Astrocyte (in vitro differentiated cells and primary cell): ENCODE measurements around the gene RTEL1. TPM values are rescaled to one million over a fixed set of nuclear protein-coding genes. Genes with fewer than 3 reads are reported as not detected.
A peak's percentile ranks its signal among the peaks of the same experiment; 100 is the strongest.

Source experiments
- DNase-seq: peaks from one replicate; pipeline ENCODE4 v3.0.0-alpha.2; 2010; ENCODE audit warnings: low read depth
- FAIRE-seq: peaks from 2 replicates; lab custom pipeline; 2011; peaks lifted over from hg19 to GRCh38; lab: Jason Lieb, UNC
- H2AFZ ChIP-seq: 2 replicates; pipeline ENCODE4 v1.6.0; 2012; ENCODE audit warnings: low read depth, low read length, inconsistent platforms
- H3K27ac ChIP-seq: 2 replicates; pipeline ENCODE4 v1.5.1; 2011; ENCODE audit warnings: low read depth, low read length, inconsistent platforms
- H3K27me3 ChIP-seq: 2 replicates; pipeline ENCODE4 v1.6.0; 2011; ENCODE audit warnings: low read length, inconsistent platforms; ENCODE audit not compliant: insufficient read depth
- H3K36me3 ChIP-seq: 2 replicates; pipeline ENCODE4 v1.5.1; 2011; ENCODE audit warnings: low read length, inconsistent platforms; ENCODE audit not compliant: insufficient read depth
- H3K4me1 ChIP-seq: 2 replicates; pipeline ENCODE4 v1.5.1; 2011; ENCODE audit warnings: low read length, inconsistent platforms; ENCODE audit not compliant: insufficient read depth
- H3K4me2 ChIP-seq: 2 replicates; pipeline ENCODE4 v1.6.0; 2012; ENCODE audit warnings: low read length, inconsistent platforms
- H3K4me3 ChIP-seq: 2 replicates; pipeline ENCODE4 v1.5.1; 2011; ENCODE audit warnings: low read depth, mild to moderate bottlenecking, low read length, inconsistent platforms; ENCODE audit not compliant: insufficient read depth
- H3K79me2 ChIP-seq: 2 replicates; pipeline ENCODE4 v1.6.0; 2012; ENCODE audit warnings: mild to moderate bottlenecking, low read length, inconsistent platforms; ENCODE audit not compliant: insufficient read depth
- H3K9ac ChIP-seq: 2 replicates; pipeline ENCODE4 v1.6.0; 2012; ENCODE audit warnings: mild to moderate bottlenecking, low read length, inconsistent platforms
- H3K9me3 ChIP-seq: 2 replicates; pipeline ENCODE4 v1.5.1; 2012; ENCODE audit warnings: low read depth, mild to moderate bottlenecking, low read length, inconsistent platforms; ENCODE audit not compliant: insufficient read depth
- H4K20me1 ChIP-seq: 2 replicates; pipeline ENCODE4 v1.6.0; 2012; ENCODE audit warnings: low read length, inconsistent platforms; ENCODE audit not compliant: insufficient read depth
- H3K27ac Mint-ChIP-seq: one replicate; pipeline ENCODE4 v1.8.0; 2021; ENCODE audit warnings: mild to moderate bottlenecking, mixed read lengths; ENCODE audit not compliant: unreplicated experiment
- H3K27me3 Mint-ChIP-seq: one replicate; pipeline ENCODE4 v1.8.0; 2021; ENCODE audit warnings: low read depth, mixed read lengths; ENCODE audit not compliant: unreplicated experiment
- H3K36me3 Mint-ChIP-seq: one replicate; pipeline ENCODE4 v1.8.0; 2021; ENCODE audit warnings: low read depth, mixed read lengths; ENCODE audit not compliant: unreplicated experiment
- H3K4me1 Mint-ChIP-seq: one replicate; pipeline ENCODE4 v1.8.0; 2021; ENCODE audit warnings: low read depth, mixed read lengths; ENCODE audit not compliant: unreplicated experiment
- H3K4me3 Mint-ChIP-seq: one replicate; pipeline ENCODE4 v1.8.0; 2021; ENCODE audit warnings: mild to moderate bottlenecking, moderate library complexity, mixed read lengths; ENCODE audit not compliant: unreplicated experiment
- H3K9me3 Mint-ChIP-seq: one replicate; pipeline ENCODE4 v1.8.0; 2021; ENCODE audit warnings: mild to moderate bottlenecking, mixed read lengths; ENCODE audit not compliant: unreplicated experiment
- EZH2 ChIP-seq: IDR thresholded peaks from 2 replicates; pipeline ENCODE4 v1.6.1; 2012; ENCODE audit warnings: mild to moderate bottlenecking, low read length, inconsistent platforms; ENCODE audit not compliant: insufficient read depth
- total RNA-seq: library from RNA; stranded (reverse); gene quantifications from 2 replicates; pipeline ENCODE4 v1.2.1, GENCODE V29; 2021
- TF ChIP-seq, protein P1 (sequence below): IDR thresholded peaks from 2 replicates; pipeline ENCODE4 v1.5.1; 2011; ENCODE audit warnings: low read depth, mild to moderate bottlenecking, inconsistent platforms, low read length, moderate library complexity; ENCODE audit not compliant: insufficient read depth

The RTEL1 gene
- total RNA-seq, 1 donor from 2014 or later: 15.5 TPM

DNA sequence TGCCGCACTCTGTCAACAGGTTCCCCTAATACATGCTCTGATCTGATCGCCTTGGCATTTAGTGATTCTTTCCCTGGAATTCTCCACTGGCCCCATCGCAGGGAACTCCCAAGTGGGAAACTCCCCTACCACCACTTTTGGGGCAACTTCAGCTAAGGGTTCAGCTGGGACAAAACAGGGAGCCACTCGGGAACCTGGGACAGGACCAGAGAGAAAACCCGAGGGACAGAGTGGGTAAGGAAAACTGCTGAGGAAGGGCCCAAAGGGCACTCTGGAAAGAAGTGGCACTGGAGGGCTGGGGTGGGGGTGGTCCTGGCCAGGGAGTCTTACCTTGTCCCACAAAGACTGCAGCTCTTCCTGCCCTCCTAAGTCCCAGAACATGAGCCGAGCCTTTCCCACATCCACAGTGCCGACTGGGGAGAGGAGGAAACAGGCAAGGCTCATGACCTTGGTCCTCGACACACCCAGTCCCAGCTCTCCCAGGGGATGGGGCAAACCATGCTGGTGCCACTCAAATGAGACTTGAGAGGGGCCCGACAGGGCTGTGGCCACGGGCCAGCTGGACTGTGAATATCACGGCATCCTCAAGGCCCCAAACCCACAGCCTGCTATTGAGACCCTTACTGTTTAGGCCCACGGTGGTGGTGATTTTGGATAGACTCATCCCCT is 48.0 kb downstream of the RTEL1 start:
- Histone ChIP-seq H3K36me3 (peaks cover 15% of the 10 kb centered on the region), H3K79me2 (peaks cover 73% of the 10 kb centered on the region), H3K4me2 (peak overlapping the region; percentile 89), H3K9me3 (no peaks in the 10 kb centered on the region), H2AFZ (no peak overlapping the region), H4K20me1 (peaks cover 41% of the 10 kb centered on the region), H3K4me3 (peak overlapping the region; percentile 77), H3K27ac (peak overlapping the region; percentile 63), H3K4me1 (peaks cover 17% of the 10 kb centered on the region), H3K27me3 (no peaks in the 10 kb centered on the region), H3K9ac (peak overlapping the region; percentile 79)
- Mint-ChIP-seq H3K4me3 (peak overlapping the region; percentile 91), H3K36me3 (peaks cover 12% of the 10 kb centered on the region), H3K27me3 (no peaks in the 10 kb centered on the region), H3K27ac (peak overlapping the region; percentile 77), H3K4me1 (peaks cover 12% of the 10 kb centered on the region), H3K9me3 (no peaks in the 10 kb centered on the region)
- TF ChIP-seq EZH2: no peak
- no peak for DNase-seq
- FAIRE-seq: no peak

DNA sequence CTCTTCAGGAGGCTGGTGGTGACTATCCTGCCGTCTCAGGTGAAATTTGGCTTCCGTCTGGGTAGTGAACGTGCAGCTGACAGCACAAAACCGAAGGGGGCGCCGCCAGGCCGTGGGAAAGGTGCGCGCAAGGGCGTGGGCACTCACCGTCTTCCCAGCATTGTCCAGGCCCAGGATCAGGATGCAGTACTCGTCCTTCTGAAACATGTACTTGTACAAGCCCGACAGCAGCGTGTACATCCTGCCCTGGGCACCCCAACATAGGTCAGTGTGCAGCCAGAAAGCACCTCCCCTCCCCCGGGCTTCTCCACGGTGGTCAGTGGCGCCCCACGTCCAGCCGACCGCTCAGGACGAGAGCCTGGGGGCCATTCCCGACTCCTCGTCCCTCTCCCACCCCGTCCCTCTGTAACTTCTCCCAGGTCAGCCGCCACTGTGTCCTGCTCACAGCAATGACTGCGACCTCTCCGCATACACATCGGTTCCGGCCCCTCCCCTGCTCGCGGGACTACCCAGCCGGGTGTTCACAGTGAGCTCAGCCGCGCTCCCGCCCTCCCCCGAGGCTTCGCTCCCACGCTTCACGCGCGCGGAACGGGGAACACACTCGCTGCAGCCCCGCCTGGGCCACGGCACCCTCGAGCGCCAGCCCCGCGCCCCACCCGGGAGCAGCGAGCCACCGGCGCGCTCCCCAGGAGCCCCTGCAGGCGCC is 48.9 kb downstream of the RTEL1 start:
- no peaks in the 10 kb centered on the region for H3K9me3 Mint-ChIP-seq
- Histone ChIP-seq H3K36me3 (peaks cover 20% of the 10 kb centered on the region), H4K20me1 (peaks cover 49% of the 10 kb centered on the region), H3K9ac (peak overlapping the region; percentile 79), H3K4me2 (peak overlapping the region; percentile 89), H3K79me2 (peaks cover 82% of the 10 kb centered on the region), H3K4me3 (peak overlapping the region; percentile 77), H3K9me3 (no peaks in the 10 kb centered on the region), H3K4me1 (peaks cover 17% of the 10 kb centered on the region), H2AFZ (peak overlapping the region; percentile 81), H3K27me3 (no peaks in the 10 kb centered on the region), H3K27ac (peak overlapping the region; percentile 63)
- H3K27me3 Mint-ChIP-seq: no peaks in the 10 kb centered on the region
- H3K4me3 Mint-ChIP-seq: peak overlapping the region; percentile 91
- TF ChIP-seq, protein P1, sequence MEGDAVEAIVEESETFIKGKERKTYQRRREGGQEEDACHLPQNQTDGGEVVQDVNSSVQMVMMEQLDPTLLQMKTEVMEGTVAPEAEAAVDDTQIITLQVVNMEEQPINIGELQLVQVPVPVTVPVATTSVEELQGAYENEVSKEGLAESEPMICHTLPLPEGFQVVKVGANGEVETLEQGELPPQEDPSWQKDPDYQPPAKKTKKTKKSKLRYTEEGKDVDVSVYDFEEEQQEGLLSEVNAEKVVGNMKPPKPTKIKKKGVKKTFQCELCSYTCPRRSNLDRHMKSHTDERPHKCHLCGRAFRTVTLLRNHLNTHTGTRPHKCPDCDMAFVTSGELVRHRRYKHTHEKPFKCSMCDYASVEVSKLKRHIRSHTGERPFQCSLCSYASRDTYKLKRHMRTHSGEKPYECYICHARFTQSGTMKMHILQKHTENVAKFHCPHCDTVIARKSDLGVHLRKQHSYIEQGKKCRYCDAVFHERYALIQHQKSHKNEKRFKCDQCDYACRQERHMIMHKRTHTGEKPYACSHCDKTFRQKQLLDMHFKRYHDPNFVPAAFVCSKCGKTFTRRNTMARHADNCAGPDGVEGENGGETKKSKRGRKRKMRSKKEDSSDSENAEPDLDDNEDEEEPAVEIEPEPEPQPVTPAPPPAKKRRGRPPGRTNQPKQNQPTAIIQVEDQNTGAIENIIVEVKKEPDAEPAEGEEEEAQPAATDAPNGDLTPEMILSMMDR: peak; percentile 14
- TF ChIP-seq EZH2: no peak
- H3K36me3 Mint-ChIP-seq: peaks cover 13% of the 10 kb centered on the region
- no peak for FAIRE-seq
- no peak for DNase-seq
- H3K27ac Mint-ChIP-seq: peak overlapping the region; percentile 77
- H3K4me1 Mint-ChIP-seq: peaks cover 12% of the 10 kb centered on the region

GRCh38 chr20:63707558-63708300 is 49.6 kb downstream of the RTEL1 start, which contains the start of the genes ARFRP1 and ZGPAT:
ARFRP1 (minus strand) TSS chr20:63707976; CDS start chr20:63707091, 885 bp downstream.
ZGPAT (plus strand) TSS chr20:63708039; CDS start chr20:63708581, 542 bp downstream.
- Mint-ChIP-seq H3K4me3 (peak within 1 kb of the TSS; percentile 91), H3K4me1 (peaks cover 12% of the 10 kb centered on the region), H3K27ac (peak within 1 kb of the TSS; percentile 77), H3K9me3 (peaks cover 6% of the 10 kb centered on the region), H3K36me3 (peaks cover 18% of the 10 kb centered on the region), H3K27me3 (no peaks in the 10 kb centered on the region)
- peak within 1 kb of the TSS; percentile 77 for H3K4me3 ChIP-seq
- no peaks in the 10 kb centered on the region for H3K27me3 ChIP-seq
- peak within 1 kb of the TSS; percentile 89 for H3K4me2 ChIP-seq
- no peaks in the 10 kb centered on the region for H3K9me3 ChIP-seq
- H3K36me3 ChIP-seq: peaks cover 25% of the 10 kb centered on the region
- peak within 1 kb of the TSS; percentile 81 for H2AFZ ChIP-seq
- no peak for TF ChIP-seq EZH2
- TF ChIP-seq, protein P1: no peak
- peak within 1 kb of the TSS; percentile 79 for H3K9ac ChIP-seq
- FAIRE-seq (no peak), DNase-seq (peak; percentile 55)
- peaks cover 86% of the 10 kb centered on the region for H3K79me2 ChIP-seq
- peak within 1 kb of the TSS; percentile 63 for H3K27ac ChIP-seq
- peaks cover 17% of the 10 kb centered on the region for H3K4me1 ChIP-seq
- peaks cover 56% of the 10 kb centered on the region for H4K20me1 ChIP-seq
